AG10803 (cell line): ENCODE measurements around the gene ZSCAN21.

ENCODE experiments used
- DNase-seq: peaks from one replicate; pipeline ENCODE4 v3.0.0; 2010; ENCODE audit warnings: low read depth
- H3K4me3 ChIP-seq: 2 replicates; pipeline ENCODE4 v1.5.1; 2011; ENCODE audit warnings: mild to moderate bottlenecking, low read length, control low read depth
- TF ChIP-seq, protein P1 (sequence below): conservative IDR thresholded peaks from 2 replicates; pipeline ENCODE4 v1.5.1; 2011; ENCODE audit warnings: mild to moderate bottlenecking, low read length, control low read depth, inconsistent platforms

The ZSCAN21 gene

GRCh38 chr7:100107125-100107737 lies 57.7 kb downstream of the ZSCAN21 start:
- no peak overlapping the region for H3K4me3 ChIP-seq
- no peak for DNase-seq
- TF ChIP-seq, protein P1, sequence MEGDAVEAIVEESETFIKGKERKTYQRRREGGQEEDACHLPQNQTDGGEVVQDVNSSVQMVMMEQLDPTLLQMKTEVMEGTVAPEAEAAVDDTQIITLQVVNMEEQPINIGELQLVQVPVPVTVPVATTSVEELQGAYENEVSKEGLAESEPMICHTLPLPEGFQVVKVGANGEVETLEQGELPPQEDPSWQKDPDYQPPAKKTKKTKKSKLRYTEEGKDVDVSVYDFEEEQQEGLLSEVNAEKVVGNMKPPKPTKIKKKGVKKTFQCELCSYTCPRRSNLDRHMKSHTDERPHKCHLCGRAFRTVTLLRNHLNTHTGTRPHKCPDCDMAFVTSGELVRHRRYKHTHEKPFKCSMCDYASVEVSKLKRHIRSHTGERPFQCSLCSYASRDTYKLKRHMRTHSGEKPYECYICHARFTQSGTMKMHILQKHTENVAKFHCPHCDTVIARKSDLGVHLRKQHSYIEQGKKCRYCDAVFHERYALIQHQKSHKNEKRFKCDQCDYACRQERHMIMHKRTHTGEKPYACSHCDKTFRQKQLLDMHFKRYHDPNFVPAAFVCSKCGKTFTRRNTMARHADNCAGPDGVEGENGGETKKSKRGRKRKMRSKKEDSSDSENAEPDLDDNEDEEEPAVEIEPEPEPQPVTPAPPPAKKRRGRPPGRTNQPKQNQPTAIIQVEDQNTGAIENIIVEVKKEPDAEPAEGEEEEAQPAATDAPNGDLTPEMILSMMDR, result no peak

DNA sequence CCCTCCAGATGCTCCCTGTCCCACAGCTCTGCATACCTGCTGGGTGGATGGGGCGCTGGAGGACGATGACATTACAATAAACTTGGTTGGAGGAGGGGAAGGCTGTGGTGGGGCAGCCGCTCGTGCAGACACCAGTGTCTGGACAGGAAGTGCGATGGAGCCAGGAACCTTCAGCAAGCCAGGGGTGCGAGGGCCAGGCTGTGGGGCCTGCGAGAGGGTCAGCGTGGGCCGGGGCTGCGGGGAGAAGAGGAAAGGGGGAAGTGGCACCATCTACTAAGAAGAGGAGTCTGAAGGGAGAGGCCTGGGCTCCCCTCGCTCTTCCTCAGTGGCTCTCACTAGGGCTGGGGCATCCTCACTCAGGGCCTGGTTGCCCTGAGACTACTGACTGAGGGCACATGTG lies 58.3 kb downstream of the ZSCAN21 start:
- TF ChIP-seq, protein P1, result no peak
- no peak overlapping the region for H3K4me3 ChIP-seq
- no peak for DNase-seq

DNA sequence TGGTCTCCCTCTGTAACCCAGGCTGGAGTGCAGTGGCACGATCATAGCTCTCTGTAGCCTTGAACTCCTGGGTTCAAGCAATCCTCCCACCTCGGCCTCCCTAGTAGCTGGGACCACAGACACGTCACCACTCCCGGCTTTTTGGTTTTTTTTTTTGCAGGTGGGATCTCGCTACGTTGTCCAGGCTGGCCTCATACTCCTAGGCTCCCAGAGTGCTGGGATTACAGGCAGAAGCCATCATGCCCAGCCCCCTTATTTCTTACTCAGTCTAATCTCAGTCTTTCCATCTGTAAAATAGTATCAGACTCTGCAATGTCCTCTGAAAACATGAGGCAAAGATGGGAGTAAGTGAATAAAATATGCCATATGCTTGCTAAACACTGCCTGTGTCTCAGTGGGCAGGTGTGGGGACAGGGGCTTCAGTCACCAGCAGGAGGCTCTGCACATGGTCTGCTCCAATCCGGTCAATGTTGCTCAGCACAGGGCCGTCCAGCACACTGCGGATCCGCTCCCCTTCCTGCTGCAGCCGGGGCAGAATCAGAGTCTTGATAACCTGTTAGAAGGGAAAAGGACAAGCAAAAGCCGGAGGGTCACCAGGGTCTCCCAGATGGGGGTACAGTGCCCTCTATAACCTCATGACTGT lies 60.1 kb downstream of the ZSCAN21 start:
- no peak for DNase-seq
- TF ChIP-seq, protein P1, result no peak
- no peak overlapping the region for H3K4me3 ChIP-seq

- no peak overlapping the region for H3K4me3 ChIP-seq
- no peak for DNase-seq
- TF ChIP-seq, protein P1, result no peak
Observed at GRCh38 chr7:100111156-100111555, 61.6 kb downstream of the ZSCAN21 start.

- TF ChIP-seq, protein P1, result no peak
- H3K4me3 ChIP-seq, result no peak overlapping the region
- DNase-seq, result no peak
Observed at GRCh38 chr7:100111914-100112313, 62.3 kb downstream of the ZSCAN21 start.
